GM18511 (cell line): Measurements from ENCODE around the gene GJB3.
"Not testable (repeated sequence)": the region's sequence is repeated elsewhere in the genome, so short reads cannot be mapped to it uniquely, and the experiment has no call there.

Source experiments
- ATAC-seq: cut with Tn5 transposase; IDR thresholded peaks from one replicate; pipeline ENCODE4 v1.9.1; 2021; ENCODE audit warnings: mild to moderate bottlenecking, moderate library complexity; ENCODE audit not compliant: unreplicated experiment

The GJB3 gene

DNA sequence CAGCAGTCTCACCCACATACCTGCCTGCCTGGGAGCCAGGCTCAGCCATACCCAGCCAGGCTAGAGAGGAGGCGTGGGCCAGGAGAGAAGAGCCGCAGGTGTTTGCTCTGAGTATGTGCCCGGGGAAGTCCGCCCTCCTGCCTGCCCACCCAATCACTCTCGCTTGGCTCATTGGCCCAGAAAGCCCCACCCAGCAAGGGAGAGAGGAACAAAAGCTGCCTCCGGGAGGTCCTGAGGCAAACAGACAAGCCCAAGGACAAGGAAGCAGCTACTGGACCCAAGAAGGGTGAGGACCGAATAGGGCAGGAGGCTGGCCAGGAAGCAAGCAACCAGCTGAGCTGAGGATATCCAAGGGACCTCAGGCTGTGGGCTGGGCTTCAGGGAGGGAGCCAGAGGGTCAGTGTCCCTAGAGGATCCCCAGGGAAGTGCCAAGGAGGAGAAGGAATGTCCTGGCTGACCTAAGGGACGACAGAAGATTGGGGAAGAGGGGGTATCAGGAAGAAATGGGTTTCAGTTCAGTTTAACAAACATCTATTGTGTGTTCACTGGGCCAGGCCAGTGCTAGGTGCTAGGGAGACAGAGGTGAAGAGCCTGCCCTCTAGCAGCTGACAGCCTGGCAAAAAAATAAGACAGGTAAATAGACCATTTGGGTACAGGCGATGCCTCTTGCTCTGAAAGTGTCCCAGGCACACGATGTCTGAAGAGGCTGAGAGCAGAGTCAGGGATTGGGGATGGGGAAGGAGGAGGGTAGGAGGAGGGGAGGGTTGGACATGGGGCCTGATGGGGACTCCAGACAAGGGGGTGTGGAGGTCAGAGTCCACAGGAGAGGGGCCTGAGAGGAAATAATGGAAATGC is 21.3 kb upstream of the GJB3 start, which contains the start of gene GJB4:
GJB4 (plus strand) TSS at position 238 of the 855 bp plus-strand sequence. CDS start 1,515 bp downstream, outside the sequence.
- no peak for ATAC-seq

DNA sequence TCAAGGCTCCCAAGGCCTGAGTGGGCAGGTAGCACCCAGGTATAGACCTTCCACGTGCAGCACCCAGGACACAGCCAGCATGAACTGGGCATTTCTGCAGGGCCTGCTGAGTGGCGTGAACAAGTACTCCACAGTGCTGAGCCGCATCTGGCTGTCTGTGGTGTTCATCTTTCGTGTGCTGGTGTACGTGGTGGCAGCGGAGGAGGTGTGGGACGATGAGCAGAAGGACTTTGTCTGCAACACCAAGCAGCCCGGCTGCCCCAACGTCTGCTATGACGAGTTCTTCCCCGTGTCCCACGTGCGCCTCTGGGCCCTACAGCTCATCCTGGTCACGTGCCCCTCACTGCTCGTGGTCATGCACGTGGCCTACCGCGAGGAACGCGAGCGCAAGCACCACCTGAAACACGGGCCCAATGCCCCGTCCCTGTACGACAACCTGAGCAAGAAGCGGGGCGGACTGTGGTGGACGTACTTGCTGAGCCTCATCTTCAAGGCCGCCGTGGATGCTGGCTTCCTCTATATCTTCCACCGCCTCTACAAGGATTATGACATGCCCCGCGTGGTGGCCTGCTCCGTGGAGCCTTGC is 19.7 kb upstream of the GJB3 start:
- ATAC-seq, result no peak

DNA sequence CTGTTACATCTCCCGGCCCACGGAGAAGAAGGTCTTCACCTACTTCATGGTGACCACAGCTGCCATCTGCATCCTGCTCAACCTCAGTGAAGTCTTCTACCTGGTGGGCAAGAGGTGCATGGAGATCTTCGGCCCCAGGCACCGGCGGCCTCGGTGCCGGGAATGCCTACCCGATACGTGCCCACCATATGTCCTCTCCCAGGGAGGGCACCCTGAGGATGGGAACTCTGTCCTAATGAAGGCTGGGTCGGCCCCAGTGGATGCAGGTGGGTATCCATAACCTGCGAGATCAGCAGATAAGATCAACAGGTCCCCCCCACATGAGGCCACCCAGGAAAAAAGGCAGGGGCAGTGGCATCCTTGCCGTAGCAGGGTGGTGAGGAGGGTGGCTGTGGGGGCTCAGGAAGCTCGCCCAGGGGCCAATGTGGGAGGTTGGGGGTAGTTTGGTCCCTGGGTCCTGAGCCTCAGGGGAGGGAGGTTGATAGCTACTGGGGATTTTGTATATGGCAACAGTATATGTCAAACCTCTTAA is 19.2 kb upstream of the GJB3 start:
- no peak for ATAC-seq

DNA sequence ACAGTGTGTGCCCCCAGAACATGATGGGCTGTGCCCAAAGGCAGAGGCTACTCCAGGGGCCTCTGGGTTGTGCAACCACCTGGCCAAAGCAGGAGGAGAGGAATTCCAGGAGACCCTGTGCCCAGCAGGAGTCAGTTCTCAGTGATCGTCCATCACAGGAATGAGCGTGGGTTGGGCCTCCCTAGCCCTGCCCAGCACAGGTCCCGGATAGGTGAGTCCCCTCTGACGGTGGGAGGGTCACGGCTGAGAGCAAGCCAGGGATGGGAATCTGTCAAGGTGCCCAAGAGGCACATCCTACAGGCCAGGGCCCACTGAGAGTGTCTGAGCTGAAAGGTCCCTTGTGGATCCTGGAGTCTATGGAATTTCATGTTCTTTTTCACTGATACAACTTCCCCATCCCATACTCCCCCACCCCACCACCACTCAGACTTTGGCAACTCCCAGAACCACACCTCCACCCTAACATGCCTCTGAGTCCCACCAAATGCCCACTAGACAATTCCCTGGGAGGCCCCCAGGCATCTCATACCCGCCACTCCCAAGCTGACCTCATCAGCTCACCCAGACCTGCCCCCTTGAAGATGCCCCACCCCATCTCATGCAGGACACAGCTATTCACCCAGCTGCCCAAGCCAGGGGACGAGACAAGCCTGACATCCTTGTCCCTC is 18.4 kb upstream of the GJB3 start:
- no peak for ATAC-seq

DNA sequence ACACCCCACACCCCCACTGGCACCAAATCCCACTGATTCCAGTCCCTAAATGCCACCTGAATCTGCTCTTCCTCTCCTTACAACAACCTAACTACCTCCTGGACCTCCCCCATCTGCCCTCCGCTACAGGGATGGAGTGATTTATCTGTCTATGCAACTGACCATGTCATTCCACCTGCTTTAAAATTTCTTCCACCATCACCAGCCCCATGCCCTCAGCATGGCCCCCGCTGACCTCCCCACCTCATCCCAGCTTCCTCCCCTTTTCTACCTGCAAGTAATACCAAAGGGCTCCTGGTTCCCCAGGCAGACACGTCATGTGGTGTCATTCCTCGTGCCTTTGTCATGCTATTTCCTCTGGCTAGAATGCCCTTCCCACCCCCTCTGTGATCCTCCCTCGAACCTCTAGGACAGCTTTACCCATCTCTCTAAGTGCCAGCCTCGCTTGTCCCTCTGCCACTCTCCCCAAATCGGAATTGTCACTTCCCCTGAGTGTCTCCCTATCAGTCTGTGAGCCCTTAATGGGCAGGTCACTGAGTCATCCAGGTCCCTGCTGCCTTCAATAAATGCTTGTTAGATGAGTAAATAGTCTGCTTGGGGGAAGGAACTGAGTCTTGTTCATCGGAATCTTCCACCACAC is 17.8 kb upstream of the GJB3 start:
- ATAC-seq, result no peak

DNA sequence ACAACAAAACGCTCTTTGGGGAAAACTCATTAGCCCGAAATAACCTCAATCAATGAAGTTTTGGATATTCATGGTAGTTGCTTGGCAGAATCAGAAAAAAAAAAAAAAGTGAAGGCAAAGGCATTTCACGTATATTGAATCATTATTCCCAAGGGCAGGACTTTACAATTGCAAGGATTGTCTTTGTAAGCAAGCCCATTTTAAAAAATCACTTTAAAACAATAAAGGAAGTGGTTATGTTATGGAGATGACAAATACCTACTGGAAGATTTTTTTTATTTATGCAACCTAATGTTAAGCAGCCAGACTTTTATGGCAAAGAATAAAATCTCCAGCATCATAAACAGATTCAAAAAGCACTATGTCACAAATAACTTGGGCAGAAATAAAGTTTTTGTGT is 12.2 kb upstream of the GJB3 start:
- ATAC-seq, result no peak

DNA sequence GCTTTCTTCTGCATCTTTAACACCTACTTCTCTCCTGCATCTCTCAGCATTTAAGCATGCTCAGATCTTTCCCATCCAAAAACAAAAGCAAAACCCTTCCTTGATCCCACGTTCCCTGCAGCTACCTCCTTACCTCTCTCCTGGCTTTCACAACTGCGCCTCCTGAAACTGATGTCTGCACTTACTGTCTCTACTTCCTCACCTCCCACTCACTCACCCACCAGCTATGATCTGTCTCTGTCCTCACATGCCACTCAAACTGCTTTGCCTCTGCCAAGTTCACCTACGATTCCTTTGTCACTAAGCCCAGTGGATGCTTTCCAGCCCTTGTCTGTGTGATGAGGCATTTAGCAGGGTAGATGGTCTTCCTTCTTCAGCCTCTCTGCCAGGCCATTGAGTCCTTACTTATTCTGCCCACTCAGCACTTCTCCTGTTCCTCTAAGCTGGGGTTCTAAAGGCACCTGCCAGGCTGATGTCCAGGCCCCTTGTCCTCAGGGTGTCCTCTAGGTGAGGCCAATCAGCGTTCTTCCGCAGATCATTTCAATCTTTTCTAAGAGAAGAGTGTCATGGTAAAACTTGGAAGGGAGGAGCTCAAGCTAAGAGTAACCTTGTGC is 10.0 kb upstream of the GJB3 start:
- no peak for ATAC-seq

DNA sequence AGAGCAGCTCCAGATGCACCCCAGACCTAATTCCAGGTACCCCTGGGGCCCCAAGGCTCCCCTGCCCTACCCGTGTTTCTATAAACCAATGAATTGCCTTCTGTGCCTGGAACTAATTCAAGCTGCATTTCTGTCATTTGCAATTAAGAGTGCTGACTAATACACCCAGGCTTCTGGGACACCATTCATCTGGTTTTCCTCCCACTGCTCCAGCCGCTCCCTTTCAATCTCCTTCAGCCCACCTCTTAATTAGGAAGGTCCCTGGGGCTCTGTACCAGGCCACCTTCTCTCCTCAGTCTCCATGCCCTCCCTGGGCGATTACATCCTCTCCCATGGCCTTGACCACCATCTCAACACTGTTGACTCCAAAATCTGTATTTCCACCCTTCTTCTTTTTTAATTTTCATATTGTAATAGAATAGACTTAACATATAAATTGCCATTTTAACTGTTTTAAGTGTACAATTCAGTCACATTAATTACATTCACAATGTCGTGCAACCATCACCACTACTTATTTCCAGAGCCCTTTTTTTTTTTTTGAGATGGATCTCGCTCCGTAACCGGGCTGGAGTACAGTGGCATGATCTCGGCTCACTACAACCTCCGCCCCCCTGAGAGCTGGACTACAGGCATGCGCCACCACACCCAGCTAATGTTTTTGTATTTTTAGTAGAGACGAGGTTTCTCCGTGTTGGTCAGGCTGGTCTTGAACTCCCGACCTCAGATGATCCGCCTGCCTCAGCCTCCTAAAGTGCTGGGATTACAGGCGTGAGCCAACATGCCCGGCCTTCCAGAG is 9.2 kb upstream of the GJB3 start:
- ATAC-seq, result no peak

DNA sequence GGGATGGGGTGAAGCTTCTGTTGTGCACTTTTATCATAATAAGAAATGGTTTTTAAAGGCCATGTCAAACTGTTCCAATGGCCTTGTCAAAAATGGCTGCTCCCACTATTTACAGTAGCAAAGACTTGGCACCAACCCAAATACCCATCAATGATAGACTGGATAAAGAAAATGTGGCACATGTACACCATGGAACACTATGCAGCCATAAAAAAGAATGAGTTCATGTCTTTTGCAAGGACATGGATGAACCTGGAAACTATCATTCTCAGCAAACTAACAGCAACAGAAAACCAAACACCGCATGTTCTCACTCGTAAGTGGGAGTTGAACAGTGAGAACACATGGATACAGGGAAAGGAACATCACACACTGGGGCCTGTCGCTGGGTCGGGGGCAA is 7.9 kb upstream of the GJB3 start:
- not testable (repeated sequence) for ATAC-seq

DNA sequence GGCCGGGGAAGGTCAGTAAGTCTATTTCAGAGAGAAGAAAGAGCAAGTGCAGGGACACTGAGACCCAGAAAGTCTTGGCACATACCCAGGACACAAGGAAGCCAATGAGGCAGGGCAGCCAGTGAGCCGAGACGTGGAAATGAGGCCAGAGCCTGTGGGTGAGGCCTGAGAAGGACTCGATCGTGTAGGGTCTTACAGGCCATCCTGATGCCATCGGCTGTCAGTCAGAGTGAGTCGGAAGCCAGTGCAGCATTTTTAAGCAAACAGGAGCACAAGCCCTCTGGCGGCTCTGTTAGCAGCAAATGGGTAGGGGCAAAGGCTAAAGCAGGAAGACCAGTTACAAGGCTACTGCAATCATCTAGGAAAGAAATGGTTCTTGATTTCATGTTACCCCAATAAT is 6.1 kb upstream of the GJB3 start:
- no peak for ATAC-seq

DNA sequence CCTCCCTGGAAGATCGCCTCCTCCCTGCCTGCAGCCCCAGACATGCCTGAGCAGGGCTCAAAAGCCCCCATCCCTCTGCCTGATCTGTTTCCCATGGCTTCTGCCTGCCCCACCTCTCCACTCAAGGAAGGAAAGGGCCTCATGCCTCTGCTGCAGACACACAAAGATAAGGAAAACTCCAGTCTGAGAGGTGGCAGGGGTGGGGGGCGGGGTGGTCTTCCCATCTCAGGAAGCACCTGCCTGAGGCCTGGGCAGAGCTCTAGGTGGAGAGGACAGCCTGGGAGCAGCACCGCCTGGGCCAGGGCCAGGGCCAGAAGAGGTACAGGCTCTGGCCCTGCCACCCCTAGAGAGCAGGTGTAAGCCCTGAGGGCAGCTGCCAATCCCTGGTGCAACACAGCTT is 4.1 kb upstream of the GJB3 start:
- no peak for ATAC-seq

DNA sequence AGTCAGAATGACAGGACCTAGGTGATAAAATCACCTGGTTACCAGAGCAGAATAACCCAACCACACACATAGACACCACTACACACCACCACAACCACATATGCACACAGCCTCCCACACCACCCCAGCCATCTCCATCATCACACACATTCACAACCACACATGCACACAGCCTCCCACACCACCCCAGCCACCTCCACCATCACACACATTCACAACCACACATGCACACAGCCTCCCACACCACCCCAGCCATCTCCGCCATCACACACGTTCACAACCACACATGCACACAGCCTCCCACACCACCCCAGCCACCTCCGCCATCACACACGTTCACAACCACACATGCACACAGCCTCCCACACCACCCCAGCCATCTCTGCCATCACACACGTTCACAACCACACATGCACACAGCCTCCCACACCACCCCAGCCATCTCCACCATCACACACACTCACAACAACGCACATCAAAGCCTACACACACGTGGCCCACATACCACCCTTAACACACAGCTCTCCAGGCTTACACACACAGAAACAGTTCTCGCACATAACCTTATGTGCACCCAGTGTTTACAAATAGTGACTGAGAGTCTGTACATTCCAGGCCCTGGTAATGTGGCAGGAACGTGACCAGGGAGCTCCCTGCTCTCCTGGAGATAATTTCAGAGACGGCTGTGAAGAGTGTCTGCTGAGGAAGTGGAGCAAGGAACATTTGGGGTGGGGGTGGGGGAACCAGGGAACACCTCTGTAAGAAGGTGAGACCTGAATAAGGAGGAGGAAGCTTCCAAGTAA is 3.3 kb upstream of the GJB3 start:
- no peak for ATAC-seq

DNA sequence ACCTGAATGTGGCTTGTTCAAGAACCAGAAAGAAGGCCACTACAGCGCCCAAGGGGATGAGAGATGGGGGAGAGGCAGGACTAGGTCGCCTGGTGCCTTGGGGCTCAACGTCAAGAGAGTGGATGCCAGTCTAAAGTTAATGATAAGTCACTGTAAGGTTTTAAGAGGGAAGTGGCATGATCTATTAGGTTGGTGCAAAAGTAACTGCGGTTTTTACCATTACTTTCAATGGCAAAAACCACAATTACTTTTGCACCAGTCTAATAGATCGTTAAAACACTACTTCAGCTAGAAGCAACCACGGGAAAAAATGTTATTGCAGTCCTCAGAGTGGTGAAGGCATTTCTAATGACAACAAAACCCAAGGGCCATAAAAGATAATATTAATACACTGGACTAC is 2.6 kb upstream of the GJB3 start:
- no peak for ATAC-seq

DNA sequence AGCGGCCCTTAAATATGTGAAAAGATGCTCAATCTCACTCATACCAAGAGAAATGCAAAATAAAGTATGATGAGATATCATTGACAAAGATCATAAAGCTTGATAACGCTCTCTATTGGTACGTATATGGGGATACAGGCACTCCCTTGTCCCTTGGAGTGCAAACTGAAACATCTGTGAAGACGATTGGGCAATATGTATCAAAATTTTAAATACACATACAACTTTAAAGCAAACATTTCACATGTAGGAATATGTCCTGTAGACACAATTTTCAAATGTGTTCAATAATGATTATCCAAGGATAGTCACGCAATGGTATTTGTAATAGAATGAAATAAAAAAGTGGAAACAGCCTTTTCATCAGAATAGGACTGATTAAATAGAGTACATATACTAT is 2.0 kb upstream of the GJB3 start:
- ATAC-seq, result no peak

DNA sequence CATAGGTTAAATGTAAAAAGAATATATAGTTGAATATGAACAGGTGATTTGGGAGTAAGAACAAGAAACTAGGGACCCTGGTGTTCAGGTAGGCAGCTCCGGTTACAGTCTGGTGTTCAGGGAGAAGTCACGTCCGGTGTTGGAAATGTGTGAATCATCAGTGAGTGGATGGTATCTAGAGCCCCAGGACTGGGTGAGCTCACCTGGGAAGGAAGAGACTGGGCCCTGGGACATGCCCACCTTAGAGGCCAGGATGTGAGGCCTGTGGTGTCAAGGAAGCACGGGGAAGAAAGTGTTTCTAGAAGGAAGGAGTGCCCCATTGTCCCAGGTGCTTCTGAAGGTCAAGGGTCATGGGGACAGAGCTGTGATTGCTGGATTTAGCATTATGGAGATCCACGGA is 1.5 kb upstream of the GJB3 start:
- no peak for ATAC-seq

DNA sequence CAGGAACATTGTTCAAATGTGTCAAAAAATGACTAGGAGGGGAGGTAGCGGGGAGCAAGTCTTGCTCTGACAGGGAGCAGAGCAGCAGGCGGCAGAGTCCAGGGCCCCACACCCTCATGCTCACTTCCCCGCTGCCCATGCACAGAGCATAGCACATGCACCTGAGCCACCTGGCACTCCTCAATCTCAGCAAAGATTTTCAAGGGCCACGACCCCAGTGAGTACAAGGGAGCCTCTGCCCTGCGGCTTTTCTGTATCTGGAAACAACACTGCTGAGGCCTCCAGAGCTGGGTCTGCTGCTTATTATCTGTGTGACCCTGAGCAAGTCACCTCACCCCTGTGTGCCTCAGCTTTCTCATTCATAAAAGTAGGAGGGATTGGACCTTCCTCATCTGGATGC is 1.1 kb upstream of the GJB3 start:
- no peak for ATAC-seq

DNA sequence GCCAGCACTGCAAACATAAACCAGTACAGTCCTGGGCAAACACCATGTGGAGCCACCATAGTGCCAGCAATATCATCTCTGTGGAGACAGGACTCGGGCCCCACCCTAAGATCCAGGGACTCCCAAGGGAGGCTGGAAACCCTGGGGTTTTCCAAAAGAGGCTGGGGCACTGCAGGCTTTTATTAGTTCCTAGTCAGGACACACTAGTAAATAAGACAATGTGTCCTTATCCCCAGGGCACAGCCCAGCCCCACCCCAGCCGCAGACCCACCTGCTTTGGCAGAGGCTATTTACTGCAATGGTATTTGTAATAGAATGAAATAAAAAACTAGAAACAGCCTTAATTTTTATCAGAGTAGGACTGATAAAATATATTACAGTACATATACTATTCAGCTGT is 486 bp upstream of the GJB3 start:
- ATAC-seq, result no peak

DNA sequence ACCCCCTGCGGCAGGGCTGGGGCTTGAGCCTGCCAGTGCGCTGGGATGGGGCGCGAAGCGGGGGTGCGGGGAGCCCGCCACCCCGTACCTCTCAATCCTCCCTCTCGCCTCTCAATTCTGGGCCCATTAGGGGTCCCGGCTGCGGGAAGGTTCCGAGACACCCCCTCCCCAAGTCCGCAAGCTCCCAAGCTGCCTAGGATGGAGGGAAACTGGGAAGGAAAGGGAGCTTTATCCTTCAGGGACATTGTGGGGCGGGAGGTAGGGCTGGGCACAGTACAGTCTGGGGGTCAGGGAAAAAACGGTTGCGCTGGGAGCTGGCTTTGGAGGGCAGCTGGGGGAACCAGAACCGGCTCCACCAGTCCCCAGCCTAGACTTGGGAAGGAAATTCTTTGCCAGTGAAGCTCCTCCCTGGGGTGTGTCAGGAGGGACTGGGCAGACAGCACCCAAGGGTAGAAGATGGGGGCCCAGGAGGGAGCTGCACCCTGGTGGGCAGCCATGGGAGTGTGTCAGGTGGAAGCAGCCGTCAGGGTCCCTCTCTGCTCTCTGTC is 904 bp downstream of the GJB3 start:
- no peak for ATAC-seq

DNA sequence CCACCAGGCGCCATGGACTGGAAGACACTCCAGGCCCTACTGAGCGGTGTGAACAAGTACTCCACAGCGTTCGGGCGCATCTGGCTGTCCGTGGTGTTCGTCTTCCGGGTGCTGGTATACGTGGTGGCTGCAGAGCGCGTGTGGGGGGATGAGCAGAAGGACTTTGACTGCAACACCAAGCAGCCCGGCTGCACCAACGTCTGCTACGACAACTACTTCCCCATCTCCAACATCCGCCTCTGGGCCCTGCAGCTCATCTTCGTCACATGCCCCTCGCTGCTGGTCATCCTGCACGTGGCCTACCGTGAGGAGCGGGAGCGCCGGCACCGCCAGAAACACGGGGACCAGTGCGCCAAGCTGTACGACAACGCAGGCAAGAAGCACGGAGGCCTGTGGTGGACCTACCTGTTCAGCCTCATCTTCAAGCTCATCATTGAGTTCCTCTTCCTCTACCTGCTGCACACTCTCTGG is 3.8 kb downstream of the GJB3 start:
- ATAC-seq, result no peak
